ENCODE data around the gene INMT.

INMT gene

DNA sequence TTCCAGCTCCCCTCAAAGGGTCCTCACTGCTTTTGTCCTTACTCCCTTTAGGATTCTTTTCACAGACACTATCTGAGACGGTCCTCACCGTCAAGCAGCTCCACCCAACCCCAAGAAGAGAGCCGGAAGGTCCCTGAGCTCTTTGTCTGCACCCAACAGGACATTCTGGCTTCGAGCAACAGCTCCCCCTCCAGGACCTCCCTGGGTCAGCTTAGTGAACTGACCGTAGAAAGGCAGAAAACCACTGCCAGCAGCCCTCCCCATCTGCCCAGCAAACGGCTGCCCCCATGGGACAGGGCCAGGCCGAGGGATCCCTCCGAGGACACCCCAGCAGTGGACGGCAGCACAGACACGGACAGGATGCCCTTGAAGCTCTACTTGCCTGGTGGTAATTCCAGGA is 39.2 kb downstream of the INMT start:
- Histone ChIP-seq H3K9me3 (ENCODE audit: insufficient read depth, low read depth, low read length) (no peaks in the 10 kb centered on the region), H4K20me1 (ENCODE audit: insufficient read depth, low read length, poor library complexity, severe bottlenecking) (no peaks in the 10 kb centered on the region), H3K4me1 (ENCODE audit: insufficient read depth, low read length, poor library complexity, severe bottlenecking) (peaks cover 5% of the 10 kb centered on the region), H3K9ac (ENCODE audit: low read depth, low read length, poor library complexity, severe bottlenecking) (no peak overlapping the region), H3K27me3 (ENCODE audit: insufficient read depth, low read length, poor library complexity, severe bottlenecking) (no peaks in the 10 kb centered on the region), H3K4me2 (ENCODE audit: low read depth, low read length, poor library complexity, severe bottlenecking) (no peak overlapping the region), H3K79me2 (ENCODE audit: insufficient read depth, low read length) (no peaks in the 10 kb centered on the region), H3F3A (ENCODE audit: low read depth) (no peaks in the 10 kb centered on the region), H2AFZ (ENCODE audit: low read length) (no peak overlapping the region), H3K4me3 (ENCODE audit: low read length, poor library complexity, severe bottlenecking) (no peak overlapping the region), H3K9me2 (replicated peaks; ENCODE audit: low read depth, low read length) (no peaks in the 10 kb centered on the region), H3K36me3 (ENCODE audit: insufficient read depth, low read length) (no peaks in the 10 kb centered on the region)
- TF ChIP-seq EZH2phosphoT487 (IDR thresholded peaks at IDR 0.05; ENCODE audit: borderline replicate concordance): no peak
- TF ChIP-seq, protein P1, sequence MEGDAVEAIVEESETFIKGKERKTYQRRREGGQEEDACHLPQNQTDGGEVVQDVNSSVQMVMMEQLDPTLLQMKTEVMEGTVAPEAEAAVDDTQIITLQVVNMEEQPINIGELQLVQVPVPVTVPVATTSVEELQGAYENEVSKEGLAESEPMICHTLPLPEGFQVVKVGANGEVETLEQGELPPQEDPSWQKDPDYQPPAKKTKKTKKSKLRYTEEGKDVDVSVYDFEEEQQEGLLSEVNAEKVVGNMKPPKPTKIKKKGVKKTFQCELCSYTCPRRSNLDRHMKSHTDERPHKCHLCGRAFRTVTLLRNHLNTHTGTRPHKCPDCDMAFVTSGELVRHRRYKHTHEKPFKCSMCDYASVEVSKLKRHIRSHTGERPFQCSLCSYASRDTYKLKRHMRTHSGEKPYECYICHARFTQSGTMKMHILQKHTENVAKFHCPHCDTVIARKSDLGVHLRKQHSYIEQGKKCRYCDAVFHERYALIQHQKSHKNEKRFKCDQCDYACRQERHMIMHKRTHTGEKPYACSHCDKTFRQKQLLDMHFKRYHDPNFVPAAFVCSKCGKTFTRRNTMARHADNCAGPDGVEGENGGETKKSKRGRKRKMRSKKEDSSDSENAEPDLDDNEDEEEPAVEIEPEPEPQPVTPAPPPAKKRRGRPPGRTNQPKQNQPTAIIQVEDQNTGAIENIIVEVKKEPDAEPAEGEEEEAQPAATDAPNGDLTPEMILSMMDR (conservative IDR thresholded peaks at IDR 0.05; ENCODE audit: low read length): no peak; the same call in 1 of the 2 replicates

DNA sequence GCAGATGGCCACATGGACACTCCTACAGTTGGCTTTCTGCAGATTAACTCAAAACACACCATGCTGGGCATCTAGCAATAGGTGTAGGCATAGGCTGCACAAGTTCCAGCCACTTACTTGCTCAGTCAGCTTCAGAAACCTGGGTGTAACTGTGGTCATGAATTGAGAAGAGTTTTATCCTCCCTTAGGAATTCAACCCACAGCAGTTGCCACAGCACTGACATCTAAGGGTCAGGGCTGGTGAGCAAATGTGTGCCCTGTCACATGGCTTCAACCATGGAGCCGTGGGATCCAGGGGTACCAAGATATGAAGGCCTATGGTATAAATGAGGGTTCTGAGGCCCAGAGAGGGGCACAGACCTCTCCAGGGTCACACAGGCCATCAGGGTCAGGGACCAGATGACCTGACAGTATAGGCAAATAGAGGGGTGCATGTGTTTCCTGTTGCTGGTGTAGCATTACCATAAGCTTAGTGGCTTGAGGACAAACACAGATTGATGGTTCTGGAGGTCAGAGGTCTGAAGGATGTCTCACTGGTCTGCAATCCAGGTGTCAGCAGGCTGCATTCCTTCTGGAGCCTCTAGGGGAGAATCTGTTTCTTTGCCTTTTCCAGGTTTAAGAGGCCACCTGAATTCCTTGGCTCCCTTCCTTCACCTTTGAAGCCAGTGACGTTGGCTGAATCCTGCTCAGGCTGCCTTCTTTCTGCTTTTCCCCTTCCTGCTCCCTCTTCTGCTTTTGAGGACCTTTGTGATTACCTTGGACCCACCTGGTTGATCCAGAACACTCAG is 43.4 kb downstream of the INMT start:
- Histone ChIP-seq H3K4me3 (ENCODE audit: low read length, poor library complexity, severe bottlenecking) (no peak overlapping the region), H3K4me2 (ENCODE audit: low read depth, low read length, poor library complexity, severe bottlenecking) (peak overlapping the region; percentile 35), H4K20me1 (ENCODE audit: insufficient read depth, low read length, poor library complexity, severe bottlenecking) (no peaks in the 10 kb centered on the region), H3K79me2 (ENCODE audit: insufficient read depth, low read length) (no peaks in the 10 kb centered on the region), H2AFZ (ENCODE audit: low read length) (no peak overlapping the region), H3K9me2 (replicated peaks; ENCODE audit: low read depth, low read length) (no peaks in the 10 kb centered on the region), H3K27me3 (ENCODE audit: insufficient read depth, low read length, poor library complexity, severe bottlenecking) (no peaks in the 10 kb centered on the region), H3K9me3 (ENCODE audit: insufficient read depth, low read depth, low read length) (no peaks in the 10 kb centered on the region), H3K36me3 (ENCODE audit: insufficient read depth, low read length) (no peaks in the 10 kb centered on the region), H3F3A (ENCODE audit: low read depth) (no peaks in the 10 kb centered on the region), H3K9ac (ENCODE audit: low read depth, low read length, poor library complexity, severe bottlenecking) (no peak overlapping the region), H3K4me1 (ENCODE audit: insufficient read depth, low read length, poor library complexity, severe bottlenecking) (peaks cover 17% of the 10 kb centered on the region)
- TF ChIP-seq EZH2phosphoT487 (IDR thresholded peaks at IDR 0.05; ENCODE audit: borderline replicate concordance): no peak
- TF ChIP-seq, protein P1 (conservative IDR thresholded peaks at IDR 0.05; ENCODE audit: low read length): no peak

DNA sequence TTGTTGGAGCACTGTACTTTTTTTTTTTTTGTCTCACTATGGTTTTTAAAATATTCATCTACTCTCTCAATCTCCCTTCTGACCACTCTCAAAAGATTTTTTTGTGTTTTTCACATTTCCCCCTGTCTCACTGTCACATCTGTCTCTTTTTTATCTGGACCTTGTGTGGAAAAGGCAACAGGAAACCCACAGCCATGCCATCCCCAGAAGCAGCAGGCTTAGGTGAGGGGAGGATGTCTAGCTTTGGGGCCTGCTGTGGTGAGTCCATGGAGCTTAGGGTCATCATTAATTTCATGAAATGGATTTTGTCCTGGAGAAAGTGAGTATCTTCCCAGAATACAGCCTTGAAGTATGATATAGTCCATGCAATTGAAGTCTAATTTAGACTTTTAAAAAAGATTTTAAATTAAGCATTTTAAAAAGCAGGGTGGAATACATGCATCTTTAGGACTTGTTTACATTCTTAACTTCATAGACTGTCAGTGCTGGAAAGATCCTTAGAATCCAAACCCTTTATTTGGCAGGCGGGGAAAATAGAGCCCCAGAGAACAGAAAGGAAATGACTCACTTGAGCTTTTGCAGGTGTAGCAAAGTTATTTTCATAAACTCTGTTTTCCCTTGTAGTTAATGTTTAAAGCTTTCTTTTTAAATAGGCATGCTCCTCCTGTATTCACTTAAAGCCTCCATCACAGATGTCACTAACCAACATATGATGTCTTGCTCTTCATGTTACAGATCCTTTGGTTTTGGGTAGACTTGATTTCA is 44.4 kb downstream of the INMT start:
- peaks cover 22% of the 10 kb centered on the region for H3K4me1 ChIP-seq (ENCODE audit: insufficient read depth, low read length, poor library complexity, severe bottlenecking)

More for the DNA sequence above, 44.4 kb downstream of the INMT start:
- H3K9ac ChIP-seq (ENCODE audit: low read depth, low read length, poor library complexity, severe bottlenecking): peak overlapping the region; percentile 23
- no peaks in the 10 kb centered on the region for H4K20me1 ChIP-seq (ENCODE audit: insufficient read depth, low read length, poor library complexity, severe bottlenecking)
- no peak overlapping the region for H2AFZ ChIP-seq (ENCODE audit: low read length)
- H3K9me3 ChIP-seq (ENCODE audit: insufficient read depth, low read depth, low read length): no peaks in the 10 kb centered on the region
- H3F3A ChIP-seq (ENCODE audit: low read depth): no peaks in the 10 kb centered on the region
- no peak for TF ChIP-seq EZH2phosphoT487 (IDR thresholded peaks at IDR 0.05; ENCODE audit: borderline replicate concordance)
- TF ChIP-seq, protein P1 (conservative IDR thresholded peaks at IDR 0.05; ENCODE audit: low read length): no peak
- no peak overlapping the region for H3K4me3 ChIP-seq (ENCODE audit: low read length, poor library complexity, severe bottlenecking)
- peak overlapping the region; percentile 35 for H3K4me2 ChIP-seq (ENCODE audit: low read depth, low read length, poor library complexity, severe bottlenecking)
- H3K9me2 ChIP-seq (replicated peaks; ENCODE audit: low read depth, low read length): no peaks in the 10 kb centered on the region
- H3K79me2 ChIP-seq (ENCODE audit: insufficient read depth, low read length): no peaks in the 10 kb centered on the region
- no peaks in the 10 kb centered on the region for H3K27me3 ChIP-seq (ENCODE audit: insufficient read depth, low read length, poor library complexity, severe bottlenecking)
- H3K36me3 ChIP-seq (ENCODE audit: insufficient read depth, low read length): no peaks in the 10 kb centered on the region
